Endothelial cell of umbilical vein (primary cell): ENCODE measurements around the gene MSL3B.

Experiments used
- EZH2 ChIP-seq: IDR thresholded peaks from 2 replicates; pipeline ENCODE4 v1.6.1; 2012; ENCODE audit warnings: borderline replicate concordance, low read depth, mild to moderate bottlenecking, moderate library complexity, low read length, inconsistent platforms; ENCODE audit not compliant: severe bottlenecking
- JUN ChIP-seq: IDR thresholded peaks from 2 replicates; pipeline ENCODE4 v1.6.1; 2011; ENCODE audit warnings: borderline replicate concordance, low read depth; ENCODE audit not compliant: insufficient read length, insufficient read depth
- MYC ChIP-seq: IDR thresholded peaks from one replicate; pipeline ENCODE4 v1.6.1; 2011; ENCODE audit warnings: mild to moderate bottlenecking, low read depth, low read length
- POLR2A ChIP-seq: IDR thresholded peaks from 2 replicates; pipeline ENCODE4 v1.6.1; 2012; ENCODE audit warnings: low read depth, mild to moderate bottlenecking, control low read depth, low read length
- POLR2AphosphoS5 ChIP-seq: IDR thresholded peaks from 2 replicates; pipeline ENCODE4 v1.6.1; 2012; ENCODE audit warnings: low read depth, mild to moderate bottlenecking, control low read depth, low read length, moderate library complexity; ENCODE audit not compliant: insufficient read depth
- TF ChIP-seq, protein P1 (sequence below), 2 donors: IDR thresholded peaks; 1 replicate in 1 of 2; 2 replicates in 1 of 2; pipeline ENCODE4 v1.5.1; 2011; ENCODE audit warnings: low read length in 2 of 2, mild to moderate bottlenecking in 2 of 2, moderate library complexity in 2 of 2, control low read depth in 1 of 2, inconsistent platforms in 1 of 2, low read depth in 1 of 2; ENCODE audit not compliant: insufficient read depth in 1 of 2; ENCODE audit errors: extremely low read depth in 1 of 2
- TF ChIP-seq, protein P2 (sequence below): IDR thresholded peaks from 2 replicates; pipeline ENCODE4 v1.6.1; 2011; ENCODE audit not compliant: insufficient read depth, insufficient read length

DNA sequence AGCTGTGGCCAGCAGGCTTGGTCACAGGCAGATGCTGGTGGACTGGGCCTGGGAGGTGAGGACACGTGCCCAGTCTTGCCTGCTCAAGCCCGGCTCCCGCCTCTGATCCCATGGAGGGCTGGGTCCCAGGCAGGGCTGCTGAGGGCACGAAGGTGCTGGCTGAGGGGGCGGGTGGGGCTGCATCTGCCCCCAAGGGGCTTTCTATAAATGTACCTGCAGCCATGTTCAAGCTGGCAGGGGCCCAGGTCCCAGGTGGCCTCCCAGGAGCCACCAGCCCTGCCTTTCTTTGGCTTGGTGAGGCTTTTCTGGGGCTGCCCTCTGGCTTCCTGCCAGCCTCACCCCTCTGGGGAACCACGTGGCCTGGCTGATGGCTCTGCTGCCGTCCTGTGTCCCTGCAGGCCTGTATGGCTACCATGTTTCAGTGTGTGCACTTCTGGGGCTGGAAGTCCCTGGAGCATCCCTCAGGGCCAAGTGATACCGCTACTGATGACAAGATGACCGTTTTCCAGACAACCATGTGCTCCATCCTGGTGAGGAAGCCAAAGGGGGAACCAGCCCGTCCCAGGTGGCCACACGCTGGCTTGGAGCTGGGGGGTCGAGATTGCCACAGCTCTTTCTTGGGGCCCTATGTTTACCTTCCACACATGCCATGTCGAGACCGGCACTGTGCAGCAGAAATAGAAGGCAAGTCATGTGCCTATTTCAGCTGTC, 37.0 kb downstream of the MSL3B start:
- TF ChIP-seq, protein P1, sequence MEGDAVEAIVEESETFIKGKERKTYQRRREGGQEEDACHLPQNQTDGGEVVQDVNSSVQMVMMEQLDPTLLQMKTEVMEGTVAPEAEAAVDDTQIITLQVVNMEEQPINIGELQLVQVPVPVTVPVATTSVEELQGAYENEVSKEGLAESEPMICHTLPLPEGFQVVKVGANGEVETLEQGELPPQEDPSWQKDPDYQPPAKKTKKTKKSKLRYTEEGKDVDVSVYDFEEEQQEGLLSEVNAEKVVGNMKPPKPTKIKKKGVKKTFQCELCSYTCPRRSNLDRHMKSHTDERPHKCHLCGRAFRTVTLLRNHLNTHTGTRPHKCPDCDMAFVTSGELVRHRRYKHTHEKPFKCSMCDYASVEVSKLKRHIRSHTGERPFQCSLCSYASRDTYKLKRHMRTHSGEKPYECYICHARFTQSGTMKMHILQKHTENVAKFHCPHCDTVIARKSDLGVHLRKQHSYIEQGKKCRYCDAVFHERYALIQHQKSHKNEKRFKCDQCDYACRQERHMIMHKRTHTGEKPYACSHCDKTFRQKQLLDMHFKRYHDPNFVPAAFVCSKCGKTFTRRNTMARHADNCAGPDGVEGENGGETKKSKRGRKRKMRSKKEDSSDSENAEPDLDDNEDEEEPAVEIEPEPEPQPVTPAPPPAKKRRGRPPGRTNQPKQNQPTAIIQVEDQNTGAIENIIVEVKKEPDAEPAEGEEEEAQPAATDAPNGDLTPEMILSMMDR (IDR thresholded peaks at IDR 0.05; ENCODE audit: extremely low read depth in 1 of 2, insufficient read depth in 1 of 2, low read depth in 1 of 2, low read length in 2 of 2): no peak
- TF ChIP-seq POLR2A (no peak), EZH2 (no peak), JUN (no peak), POLR2AphosphoS5 (no peak), MYC (no peak)
- TF ChIP-seq, protein P2, sequence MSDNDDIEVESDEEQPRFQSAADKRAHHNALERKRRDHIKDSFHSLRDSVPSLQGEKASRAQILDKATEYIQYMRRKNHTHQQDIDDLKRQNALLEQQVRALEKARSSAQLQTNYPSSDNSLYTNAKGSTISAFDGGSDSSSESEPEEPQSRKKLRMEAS: no peak
